Tibial nerve (tissue), 3 donors: Measurements from ENCODE around the gene WNT9A.

Experiments used
- CTCF ChIP-seq, 5 experiments: fragments of 200-600 bp in 3 of 5; fragments of 450-650 bp in 2 of 5; sonication (generic) in 3 of 5; IDR thresholded peaks; one replicate each; pipeline ENCODE4 v1.5.1; 2016 to 2019; ENCODE audit warnings: antibody characterized with exemption in 5 of 5, mild to moderate bottlenecking in 3 of 5, moderate library complexity in 2 of 5
- POLR2A ChIP-seq, 2 donors: fragments of 450-650 bp; IDR thresholded peaks; one replicate each; pipeline ENCODE4 v1.6.1; 2017; ENCODE audit warnings: antibody characterized with exemption in 2 of 2, mild to moderate bottlenecking in 2 of 2, moderate library complexity in 2 of 2

GRCh38 chr1:227886993-227887696 lies 60.6 kb downstream of the WNT9A start:
- no peak for TF ChIP-seq CTCF (IDR thresholded peaks at IDR 0.05)
- peak in 1 of 2 donors; percentile 15 for TF ChIP-seq POLR2A (IDR thresholded peaks at IDR 0.05)
